ENCODE data around the gene CRTC3.
"Not testable (repeated sequence)": the region's sequence is repeated elsewhere in the genome, so short reads cannot be mapped to it uniquely, and the experiment has no call there.

CRTC3 gene

DNA sequence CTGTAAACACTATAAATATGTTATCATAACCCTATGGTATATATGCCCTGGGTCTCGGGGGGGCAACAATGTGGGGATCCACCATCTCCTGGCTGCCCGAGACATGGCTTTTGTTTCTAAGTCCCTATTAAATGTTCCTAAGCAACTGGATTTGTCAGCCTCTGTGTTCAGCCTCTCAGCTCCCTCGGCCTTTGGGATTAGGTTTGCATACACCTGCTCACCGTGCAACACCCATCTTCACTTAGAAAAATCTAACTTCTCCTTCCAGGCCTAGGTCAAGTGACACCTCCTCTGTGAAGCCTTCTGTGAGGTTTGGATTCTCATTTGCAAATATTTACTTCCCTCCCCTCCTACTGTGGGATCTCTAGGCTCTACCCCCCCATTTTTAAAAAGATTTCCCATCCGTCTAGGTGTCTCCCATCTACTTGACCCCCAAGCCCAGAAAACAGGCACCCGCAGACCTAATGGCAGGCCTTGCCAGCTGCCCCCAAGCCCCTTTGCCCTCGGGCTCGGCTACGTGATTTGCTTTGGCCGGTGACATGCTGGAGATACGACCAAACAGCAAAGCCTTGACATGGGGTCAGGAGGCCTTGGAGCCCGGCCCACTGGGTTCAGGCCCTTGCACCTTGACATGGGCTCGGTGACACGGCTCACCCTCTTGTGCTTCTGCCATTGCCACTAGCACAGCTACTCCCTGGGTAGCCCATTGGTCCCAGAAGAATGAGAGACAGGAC, 121.4 kb downstream of the CRTC3 start:
- Histone ChIP-seq H3K9me3 (ENCODE audit: control insufficient read depth, insufficient read depth, low read length) (no peaks in the 10 kb centered on the region), H3K9ac (ENCODE audit: low read depth, low read length) (no peak overlapping the region), H3K27ac (ENCODE audit: low read depth, low read length) (no peak overlapping the region), H3K4me3 (ENCODE audit: low read depth, low read length) (no peak overlapping the region), H3K4me1 (ENCODE audit: control insufficient read depth, insufficient read depth, low read length) (peaks cover 5% of the 10 kb centered on the region), H3K27me3 (ENCODE audit: control insufficient read depth, insufficient read depth, low read length) (no peaks in the 10 kb centered on the region), H3K36me3 (ENCODE audit: control insufficient read depth, insufficient read depth, low read length) (no peaks in the 10 kb centered on the region)

GRCh38 chr15:90654233-90655136, 124.8 kb downstream of the CRTC3 start:
- no peaks in the 10 kb centered on the region for H3K9me3 ChIP-seq (ENCODE audit: control insufficient read depth, insufficient read depth, low read length)
- no peak overlapping the region for H3K4me3 ChIP-seq (ENCODE audit: low read depth, low read length)
- H3K36me3 ChIP-seq (ENCODE audit: control insufficient read depth, insufficient read depth, low read length): no peaks in the 10 kb centered on the region
- H3K27me3 ChIP-seq (ENCODE audit: control insufficient read depth, insufficient read depth, low read length): no peaks in the 10 kb centered on the region
- H3K4me1 ChIP-seq (ENCODE audit: control insufficient read depth, insufficient read depth, low read length): no peaks in the 10 kb centered on the region
- no peak overlapping the region for H3K27ac ChIP-seq (ENCODE audit: low read depth, low read length)
- no peak overlapping the region for H3K9ac ChIP-seq (ENCODE audit: low read depth, low read length)

GRCh38 chr15:90657520-90658172, 127.9 kb downstream of the CRTC3 start:
- H3K4me1 ChIP-seq (ENCODE audit: control insufficient read depth, insufficient read depth, low read length); H3K27me3 ChIP-seq (ENCODE audit: control insufficient read depth, insufficient read depth, low read length); H3K4me3 ChIP-seq (ENCODE audit: low read depth, low read length); H3K9me3 ChIP-seq (ENCODE audit: control insufficient read depth, insufficient read depth, low read length); H3K36me3 ChIP-seq (ENCODE audit: control insufficient read depth, insufficient read depth, low read length); H3K27ac ChIP-seq (ENCODE audit: low read depth, low read length); H3K9ac ChIP-seq (ENCODE audit: low read depth, low read length): not testable (repeated sequence)

- Histone ChIP-seq H3K9ac (ENCODE audit: low read depth, low read length) (no peak overlapping the region), H3K9me3 (ENCODE audit: control insufficient read depth, insufficient read depth, low read length) (no peaks in the 10 kb centered on the region), H3K4me1 (ENCODE audit: control insufficient read depth, insufficient read depth, low read length) (peaks cover 7% of the 10 kb centered on the region), H3K27me3 (ENCODE audit: control insufficient read depth, insufficient read depth, low read length) (no peaks in the 10 kb centered on the region), H3K4me3 (ENCODE audit: low read depth, low read length) (no peak overlapping the region), H3K27ac (ENCODE audit: low read depth, low read length) (no peak overlapping the region), H3K36me3 (ENCODE audit: control insufficient read depth, insufficient read depth, low read length) (no peaks in the 10 kb centered on the region)
These were observed 129.8 kb downstream of the CRTC3 start for GRCh38 chr15:90659481-90659880.

GRCh38 chr15:90660195-90660998, 130.7 kb downstream of the CRTC3 start:
- Histone ChIP-seq H3K27me3 (ENCODE audit: control insufficient read depth, insufficient read depth, low read length) (no peaks in the 10 kb centered on the region), H3K27ac (ENCODE audit: low read depth, low read length) (peak overlapping the region; percentile 42), H3K4me3 (ENCODE audit: low read depth, low read length) (no peak overlapping the region), H3K4me1 (ENCODE audit: control insufficient read depth, insufficient read depth, low read length) (peaks cover 7% of the 10 kb centered on the region), H3K36me3 (ENCODE audit: control insufficient read depth, insufficient read depth, low read length) (no peaks in the 10 kb centered on the region), H3K9ac (ENCODE audit: low read depth, low read length) (no peak overlapping the region), H3K9me3 (ENCODE audit: control insufficient read depth, insufficient read depth, low read length) (no peaks in the 10 kb centered on the region)

- not testable (repeated sequence) for H3K4me3 ChIP-seq (ENCODE audit: low read depth, low read length); H3K4me1 ChIP-seq (ENCODE audit: control insufficient read depth, insufficient read depth, low read length); H3K9ac ChIP-seq (ENCODE audit: low read depth, low read length); H3K27me3 ChIP-seq (ENCODE audit: control insufficient read depth, insufficient read depth, low read length); H3K27ac ChIP-seq (ENCODE audit: low read depth, low read length); H3K9me3 ChIP-seq (ENCODE audit: control insufficient read depth, insufficient read depth, low read length); H3K36me3 ChIP-seq (ENCODE audit: control insufficient read depth, insufficient read depth, low read length)
These were observed 131.2 kb downstream of the CRTC3 start for GRCh38 chr15:90660999-90661330.

- not testable (repeated sequence) for H3K36me3 ChIP-seq (ENCODE audit: control insufficient read depth, insufficient read depth, low read length); H3K27me3 ChIP-seq (ENCODE audit: control insufficient read depth, insufficient read depth, low read length); H3K9me3 ChIP-seq (ENCODE audit: control insufficient read depth, insufficient read depth, low read length); H3K4me3 ChIP-seq (ENCODE audit: low read depth, low read length); H3K27ac ChIP-seq (ENCODE audit: low read depth, low read length); H3K4me1 ChIP-seq (ENCODE audit: control insufficient read depth, insufficient read depth, low read length); H3K9ac ChIP-seq (ENCODE audit: low read depth, low read length)
These were observed 134.3 kb downstream of the CRTC3 start for GRCh38 chr15:90664081-90664461.

DNA sequence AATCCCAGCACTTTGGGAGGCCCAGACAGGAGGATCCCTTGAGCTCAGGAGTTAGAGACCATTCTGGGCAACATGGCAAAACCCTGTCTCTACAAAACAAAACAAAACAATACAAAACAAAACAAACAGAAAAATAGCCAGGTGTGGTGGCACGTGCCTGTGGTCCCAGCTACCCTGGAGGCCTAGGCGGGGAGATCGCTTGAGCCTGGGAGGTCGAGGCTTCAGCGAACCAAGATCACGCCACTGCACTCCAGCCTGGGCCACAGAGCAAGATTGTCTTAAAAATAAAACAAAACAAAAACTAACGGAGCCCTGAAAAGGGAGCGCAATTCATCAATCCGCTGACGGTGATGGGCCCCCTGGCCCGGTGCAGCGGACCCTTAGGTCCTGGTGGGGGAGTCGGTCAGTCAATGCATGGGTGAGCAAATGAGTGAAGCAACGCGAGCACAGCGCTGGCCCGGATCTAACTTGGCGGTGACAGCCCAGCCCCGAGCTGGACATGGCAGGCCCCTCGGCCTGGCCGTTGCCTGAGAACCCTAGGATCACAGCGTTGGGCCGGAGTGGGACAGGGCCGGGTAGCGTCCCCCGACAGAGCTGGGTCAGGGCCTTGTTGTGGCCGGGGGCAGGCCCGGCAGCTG, 135.0 kb downstream of the CRTC3 start:
- Histone ChIP-seq H3K4me3 (ENCODE audit: low read depth, low read length) (peak overlapping the region; percentile 69), H3K9ac (ENCODE audit: low read depth, low read length) (no peak overlapping the region), H3K9me3 (ENCODE audit: control insufficient read depth, insufficient read depth, low read length) (no peaks in the 10 kb centered on the region), H3K4me1 (ENCODE audit: control insufficient read depth, insufficient read depth, low read length) (peaks cover 7% of the 10 kb centered on the region), H3K27ac (ENCODE audit: low read depth, low read length) (no peak overlapping the region), H3K27me3 (ENCODE audit: control insufficient read depth, insufficient read depth, low read length) (no peaks in the 10 kb centered on the region), H3K36me3 (ENCODE audit: control insufficient read depth, insufficient read depth, low read length) (no peaks in the 10 kb centered on the region)

DNA sequence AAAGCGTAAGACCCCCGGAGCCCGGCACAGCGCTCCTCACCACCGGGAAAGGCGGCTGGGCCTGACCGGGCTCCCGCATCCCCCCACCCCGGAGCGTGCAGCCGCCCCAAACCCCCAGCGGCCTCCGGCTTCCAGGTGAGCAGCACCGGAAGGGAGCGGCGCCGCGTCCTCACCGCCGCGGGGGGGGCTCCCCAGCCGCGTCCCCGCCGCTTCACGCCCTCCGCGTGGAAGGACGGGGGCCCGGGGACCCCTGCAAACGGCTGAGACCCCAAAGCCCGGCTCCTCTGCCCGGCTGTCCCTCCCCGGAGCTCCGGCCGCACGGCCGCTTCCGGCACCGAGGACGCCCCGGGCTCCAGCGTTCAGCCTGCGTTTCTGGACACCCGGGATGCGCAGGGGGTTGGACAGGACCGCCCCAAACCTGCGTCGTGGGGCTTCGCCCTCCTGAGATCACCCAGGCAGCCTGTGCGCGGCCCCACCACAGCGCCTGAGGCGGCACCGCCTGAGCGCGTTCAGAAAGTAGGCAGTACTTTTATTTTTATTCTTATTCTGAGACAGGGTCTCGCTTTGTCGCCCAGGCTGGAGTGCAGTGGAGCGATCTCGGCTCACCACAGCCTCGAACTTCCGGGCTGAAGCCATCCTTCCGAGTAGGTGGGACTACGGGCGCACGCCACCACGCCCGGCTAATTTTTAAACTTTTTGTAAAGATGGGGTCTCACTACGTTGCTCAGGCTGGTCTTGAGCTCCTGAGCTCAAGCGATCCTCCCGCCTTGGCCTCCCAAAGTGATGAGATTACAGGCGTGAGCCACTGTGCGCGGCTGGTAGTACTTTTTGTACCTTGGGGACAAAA, 135.8 kb downstream of the CRTC3 start:
- Histone ChIP-seq H3K4me1 (ENCODE audit: control insufficient read depth, insufficient read depth, low read length) (peaks cover 4% of the 10 kb centered on the region; the same call in 1 of the 2 replicates), H3K27ac (ENCODE audit: low read depth, low read length) (no peak overlapping the region), H3K4me3 (ENCODE audit: low read depth, low read length) (peak overlapping the region; percentile 69), H3K36me3 (ENCODE audit: control insufficient read depth, insufficient read depth, low read length) (no peaks in the 10 kb centered on the region), H3K9ac (ENCODE audit: low read depth, low read length) (peak overlapping the region; percentile 22), H3K9me3 (ENCODE audit: control insufficient read depth, insufficient read depth, low read length) (no peaks in the 10 kb centered on the region), H3K27me3 (ENCODE audit: control insufficient read depth, insufficient read depth, low read length) (no peaks in the 10 kb centered on the region)

All from HUES48 (cell line).